ENCODE measurements around the gene OR2T4.

Gene OR2T4

DNA sequence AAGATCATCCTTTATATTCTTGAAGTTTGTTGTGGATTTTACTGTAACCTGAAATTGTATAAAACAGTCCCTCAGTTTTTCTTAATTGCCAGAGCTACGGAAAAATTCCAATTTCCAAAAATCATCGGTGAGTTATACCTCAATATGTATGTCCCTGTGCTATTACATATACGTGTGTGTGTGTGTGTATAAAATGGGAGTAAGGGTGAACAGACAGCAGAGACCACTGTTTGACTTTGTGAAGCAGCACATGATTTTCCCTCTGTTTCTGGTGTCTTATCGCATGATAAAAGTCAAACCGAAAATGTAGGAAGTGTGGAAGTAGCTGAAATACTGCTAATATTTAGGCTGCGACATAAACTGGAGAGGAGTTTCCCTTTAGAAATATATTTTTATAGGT is 42.6 kb downstream of the OR2T4 start:
- TF ChIP-seq, protein P1, sequence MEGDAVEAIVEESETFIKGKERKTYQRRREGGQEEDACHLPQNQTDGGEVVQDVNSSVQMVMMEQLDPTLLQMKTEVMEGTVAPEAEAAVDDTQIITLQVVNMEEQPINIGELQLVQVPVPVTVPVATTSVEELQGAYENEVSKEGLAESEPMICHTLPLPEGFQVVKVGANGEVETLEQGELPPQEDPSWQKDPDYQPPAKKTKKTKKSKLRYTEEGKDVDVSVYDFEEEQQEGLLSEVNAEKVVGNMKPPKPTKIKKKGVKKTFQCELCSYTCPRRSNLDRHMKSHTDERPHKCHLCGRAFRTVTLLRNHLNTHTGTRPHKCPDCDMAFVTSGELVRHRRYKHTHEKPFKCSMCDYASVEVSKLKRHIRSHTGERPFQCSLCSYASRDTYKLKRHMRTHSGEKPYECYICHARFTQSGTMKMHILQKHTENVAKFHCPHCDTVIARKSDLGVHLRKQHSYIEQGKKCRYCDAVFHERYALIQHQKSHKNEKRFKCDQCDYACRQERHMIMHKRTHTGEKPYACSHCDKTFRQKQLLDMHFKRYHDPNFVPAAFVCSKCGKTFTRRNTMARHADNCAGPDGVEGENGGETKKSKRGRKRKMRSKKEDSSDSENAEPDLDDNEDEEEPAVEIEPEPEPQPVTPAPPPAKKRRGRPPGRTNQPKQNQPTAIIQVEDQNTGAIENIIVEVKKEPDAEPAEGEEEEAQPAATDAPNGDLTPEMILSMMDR (conservative IDR thresholded peaks at IDR 0.05), result no peak
- no peak for TF ChIP-seq ZFX (IDR thresholded peaks at IDR 0.05)
- H3K27ac ChIP-seq, result no peak overlapping the region

DNA sequence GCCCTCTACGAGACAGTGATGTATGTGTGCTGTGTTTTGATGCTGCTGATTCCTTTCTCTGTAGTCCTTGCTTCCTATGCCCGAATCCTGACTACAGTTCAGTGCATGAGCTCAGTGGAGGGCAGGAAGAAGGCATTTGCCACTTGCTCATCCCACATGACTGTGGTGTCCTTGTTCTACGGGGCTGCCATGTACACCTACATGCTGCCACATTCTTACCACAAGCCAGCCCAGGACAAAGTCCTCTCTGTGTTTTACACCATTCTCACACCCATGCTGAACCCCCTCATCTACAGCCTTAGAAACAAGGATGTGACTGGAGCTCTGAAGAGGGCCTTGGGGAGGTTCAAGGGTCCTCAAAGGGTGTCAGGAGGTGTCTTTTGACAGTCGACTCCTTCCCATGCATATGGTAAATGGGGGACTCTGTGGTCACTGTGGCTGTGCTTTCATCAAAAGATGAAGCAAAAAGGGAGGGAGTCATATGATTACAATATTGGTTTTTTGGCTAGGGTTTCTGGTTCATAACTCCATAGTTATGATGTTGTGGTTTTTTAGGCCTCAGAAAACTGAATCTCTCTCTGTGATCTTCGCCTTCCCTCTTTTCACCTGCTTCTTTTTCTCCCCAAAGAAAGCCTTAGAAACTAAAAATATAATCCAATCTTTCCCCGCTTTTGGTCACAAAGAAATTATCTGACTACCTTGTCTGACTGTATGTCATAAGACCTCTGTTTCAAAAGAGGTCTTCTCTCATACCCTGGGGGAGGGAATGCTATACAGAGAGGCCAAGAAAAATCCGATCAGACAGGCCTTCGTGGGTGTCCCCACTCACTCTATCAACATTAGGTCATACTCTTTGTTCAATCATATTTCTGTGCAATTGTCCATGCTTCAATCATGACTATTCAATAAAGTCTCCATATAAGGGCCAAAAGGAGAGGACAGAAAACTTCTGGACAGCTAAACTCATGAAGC is 45.5 kb downstream of the OR2T4 start:
- H3K27ac ChIP-seq, result no peak overlapping the region
- TF ChIP-seq, protein P1 (conservative IDR thresholded peaks at IDR 0.05), result no peak
- TF ChIP-seq ZFX (IDR thresholded peaks at IDR 0.05), result no peak
